ENCODE results near the gene SLC7A8. TPM values are rescaled to one million over a fixed set of nuclear protein-coding genes. Genes with fewer than 3 reads are reported as not detected.

The SLC7A8 gene
- polyA plus RNA-seq, 1 experiment, result 0.78 TPM

DNA sequence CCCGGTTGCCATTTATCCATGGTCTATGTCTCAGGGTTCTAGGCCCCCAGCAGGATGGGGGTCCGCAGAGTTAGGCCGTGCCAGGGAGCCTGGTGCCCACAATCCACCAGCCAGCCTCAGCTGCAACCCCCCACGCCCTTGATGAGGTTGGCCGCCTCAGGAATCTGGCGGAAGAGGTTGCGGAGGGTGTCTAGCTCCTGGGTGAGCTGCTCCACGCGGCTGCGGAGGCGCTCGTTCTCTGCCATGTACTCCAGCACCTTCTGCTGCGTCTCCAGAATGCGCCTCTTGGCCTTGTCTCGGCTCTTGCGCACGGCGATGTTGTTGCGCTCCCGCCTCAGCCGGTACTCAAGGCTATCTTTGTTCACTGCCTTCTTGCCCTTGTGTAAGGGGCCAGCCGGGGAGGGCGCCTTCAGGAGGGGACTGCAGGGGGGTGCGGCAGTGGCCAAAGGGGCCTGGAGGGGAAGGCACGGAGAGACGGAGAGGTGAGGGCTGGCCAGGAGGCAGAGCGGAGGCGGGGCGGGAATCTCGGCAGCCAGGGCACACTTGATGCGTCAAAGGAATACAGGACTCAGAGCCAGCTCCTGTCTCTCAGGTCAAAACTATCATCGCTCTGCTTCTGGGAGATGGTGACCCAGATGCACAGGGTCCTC, 66.0 kb downstream of the SLC7A8 start:
- Histone ChIP-seq H3K9me3 (ENCODE audit: control insufficient read depth, insufficient read depth, low read length) (peaks cover 3% of the 10 kb centered on the region; the same call in 1 of the 2 replicates), H3K27me3 (ENCODE audit: control insufficient read depth, insufficient read depth, low read length) (no peaks in the 10 kb centered on the region), H3K4me3 (ENCODE audit: low read depth, low read length) (no peak overlapping the region), H3K27ac (ENCODE audit: low read depth, low read length) (no peak overlapping the region)
- CTCF ChIA-PET, result interaction anchor here (0.6 to 13.3 kb wide), 2 partner anchors 63 to 152 kb away, joined by 4 to 818 read pairs; partner anchors contain the start of gene SLC7A8
- POLR2A ChIA-PET, result interaction anchor here (0.9 kb wide), 1 partner anchor 73 kb away, joined by 3 read pairs; no protein-coding TSS in a partner anchor
- TF ChIP-seq, protein P1, sequence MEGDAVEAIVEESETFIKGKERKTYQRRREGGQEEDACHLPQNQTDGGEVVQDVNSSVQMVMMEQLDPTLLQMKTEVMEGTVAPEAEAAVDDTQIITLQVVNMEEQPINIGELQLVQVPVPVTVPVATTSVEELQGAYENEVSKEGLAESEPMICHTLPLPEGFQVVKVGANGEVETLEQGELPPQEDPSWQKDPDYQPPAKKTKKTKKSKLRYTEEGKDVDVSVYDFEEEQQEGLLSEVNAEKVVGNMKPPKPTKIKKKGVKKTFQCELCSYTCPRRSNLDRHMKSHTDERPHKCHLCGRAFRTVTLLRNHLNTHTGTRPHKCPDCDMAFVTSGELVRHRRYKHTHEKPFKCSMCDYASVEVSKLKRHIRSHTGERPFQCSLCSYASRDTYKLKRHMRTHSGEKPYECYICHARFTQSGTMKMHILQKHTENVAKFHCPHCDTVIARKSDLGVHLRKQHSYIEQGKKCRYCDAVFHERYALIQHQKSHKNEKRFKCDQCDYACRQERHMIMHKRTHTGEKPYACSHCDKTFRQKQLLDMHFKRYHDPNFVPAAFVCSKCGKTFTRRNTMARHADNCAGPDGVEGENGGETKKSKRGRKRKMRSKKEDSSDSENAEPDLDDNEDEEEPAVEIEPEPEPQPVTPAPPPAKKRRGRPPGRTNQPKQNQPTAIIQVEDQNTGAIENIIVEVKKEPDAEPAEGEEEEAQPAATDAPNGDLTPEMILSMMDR (IDR thresholded peaks at IDR 0.05; ENCODE audit: low read depth, low read length), result no peak
- no peak for DNase-seq (ENCODE audit: low read depth, low spot score)

DNA sequence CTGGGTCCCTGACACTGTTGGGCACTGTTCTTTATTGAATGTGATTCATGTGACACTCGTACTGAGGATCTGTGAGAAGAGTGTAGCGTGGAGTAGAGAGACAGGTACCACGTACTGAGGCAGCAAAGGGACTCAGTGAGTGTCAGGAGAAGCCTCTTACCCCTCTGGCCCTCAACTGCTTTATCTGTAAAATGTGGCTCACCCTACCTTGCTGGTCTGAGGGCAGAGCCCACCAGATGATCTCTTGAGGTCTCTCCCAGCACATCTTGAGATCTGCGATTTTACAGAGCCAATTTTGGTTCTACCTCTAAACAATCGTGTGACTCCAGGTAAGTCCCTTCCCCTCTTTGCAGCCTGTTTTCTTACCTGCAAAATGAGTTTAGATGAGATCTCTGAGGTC, 67.5 kb downstream of the SLC7A8 start:
- H3K27ac ChIP-seq (ENCODE audit: low read depth, low read length), result peak overlapping the region; percentile 21
- H3K4me3 ChIP-seq (ENCODE audit: low read depth, low read length), result no peak overlapping the region
- CTCF ChIA-PET, result interaction anchor here (0.8 to 13.3 kb wide), 5 partner anchors 21 to 185 kb away, joined by 3 to 818 read pairs (median 4); partner anchors contain the start of genes ACIN1 and SLC7A8
- POLR2A ChIA-PET, result interaction anchor here (1.0 kb wide), 1 partner anchor 20 kb away, joined by 4 read pairs; the partner anchor contains the start of genes ACIN1 and C14orf119
- peaks cover 3% of the 10 kb centered on the region; the same call in 1 of the 2 replicates for H3K9me3 ChIP-seq (ENCODE audit: control insufficient read depth, insufficient read depth, low read length)
- DNase-seq (ENCODE audit: low read depth, low spot score), result no peak
- TF ChIP-seq, protein P1 (IDR thresholded peaks at IDR 0.05; ENCODE audit: low read depth, low read length), result no peak
- H3K27me3 ChIP-seq (ENCODE audit: control insufficient read depth, insufficient read depth, low read length), result no peaks in the 10 kb centered on the region

DNA sequence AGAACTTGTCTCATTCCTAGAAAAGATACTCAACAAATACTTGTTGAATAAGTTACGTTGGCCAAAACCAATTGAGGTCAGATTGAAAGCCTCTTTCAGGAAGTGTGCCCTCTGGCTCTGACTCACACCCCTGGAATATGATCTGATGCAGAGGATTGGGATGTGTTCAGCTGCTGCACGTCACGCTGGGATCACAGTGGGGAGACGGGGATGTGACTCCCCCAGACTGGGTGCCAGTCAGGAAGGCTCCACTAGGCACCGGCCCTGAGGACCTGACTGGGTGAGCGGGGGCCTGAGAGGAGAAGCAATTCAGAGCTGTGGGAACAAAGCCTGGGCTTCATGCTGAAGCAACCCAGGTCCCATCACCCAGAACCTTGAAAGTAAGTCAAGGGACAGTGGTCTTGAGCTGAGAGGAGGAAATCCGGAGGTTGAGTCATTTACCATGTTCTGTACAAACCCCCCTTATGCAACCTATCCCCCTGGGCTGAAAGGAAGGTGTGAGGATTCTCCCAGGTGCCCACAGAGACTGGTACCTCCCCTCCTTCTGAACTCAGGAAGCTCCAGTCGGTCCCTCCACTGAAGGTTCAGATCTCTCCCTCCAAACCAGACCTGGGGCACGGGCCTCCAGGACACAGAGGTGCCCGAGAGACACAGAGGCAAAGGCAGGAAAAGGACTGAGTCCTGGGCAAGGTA, 68.3 kb downstream of the SLC7A8 start:
- no peaks in the 10 kb centered on the region for H3K27me3 ChIP-seq (ENCODE audit: control insufficient read depth, insufficient read depth, low read length)

DNA sequence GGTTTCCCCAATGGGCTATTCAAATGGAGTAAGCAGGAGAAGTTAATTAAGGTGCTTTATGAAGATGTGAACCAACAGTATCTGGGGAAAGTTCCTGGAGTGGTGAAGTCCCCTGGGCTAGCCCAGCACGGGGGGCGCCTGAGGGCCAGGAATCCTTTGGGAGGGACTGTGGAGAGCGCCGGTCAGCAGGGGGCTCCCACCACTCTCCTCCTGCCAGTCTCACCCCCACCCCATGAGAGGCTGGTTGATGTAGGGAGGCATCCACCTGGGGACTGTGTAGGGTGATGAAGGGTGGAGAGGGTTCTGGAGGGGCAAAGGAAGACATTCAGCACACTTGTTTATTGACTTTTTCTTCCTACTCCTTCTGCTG, 68.8 kb downstream of the SLC7A8 start:
- POLR2A ChIA-PET, result interaction anchor here (0.8 kb wide), 1 partner anchor 53 kb away, joined by 3 read pairs; no protein-coding TSS in a partner anchor
- Histone ChIP-seq H3K27me3 (ENCODE audit: control insufficient read depth, insufficient read depth, low read length) (no peaks in the 10 kb centered on the region), H3K4me3 (ENCODE audit: low read depth, low read length) (peak overlapping the region; percentile 17; the same call in 1 of the 2 replicates), H3K9me3 (ENCODE audit: control insufficient read depth, insufficient read depth, low read length) (peaks cover 3% of the 10 kb centered on the region; the same call in 1 of the 2 replicates), H3K27ac (ENCODE audit: low read depth, low read length) (peak overlapping the region; percentile 91)
- TF ChIP-seq, protein P1 (IDR thresholded peaks at IDR 0.05; ENCODE audit: low read depth, low read length), result peak; percentile 16
- CTCF ChIA-PET, result interaction anchor here (1.4 to 13.3 kb wide), 5 partner anchors 20 to 128 kb away, joined by 3 to 818 read pairs (median 15); partner anchors contain the start of genes ACIN1 and SLC7A8
- no peak for DNase-seq (ENCODE audit: low read depth, low spot score)

More for the DNA sequence above, 68.3 kb downstream of the SLC7A8 start:
- Histone ChIP-seq H3K4me3 (ENCODE audit: low read depth, low read length) (peak overlapping the region; percentile 17; the same call in 1 of the 2 replicates), H3K9me3 (ENCODE audit: control insufficient read depth, insufficient read depth, low read length) (peaks cover 3% of the 10 kb centered on the region; the same call in 1 of the 2 replicates), H3K27ac (ENCODE audit: low read depth, low read length) (peak overlapping the region; percentile 91)
- TF ChIP-seq, protein P1 (IDR thresholded peaks at IDR 0.05; ENCODE audit: low read depth, low read length), result no peak
- POLR2A ChIA-PET, result interaction anchor here (1.0 kb wide), 1 partner anchor 20 kb away, joined by 4 read pairs; the partner anchor contains the start of genes ACIN1 and C14orf119
- CTCF ChIA-PET, result interaction anchor here (0.6 to 13.3 kb wide), 7 partner anchors 21 to 239 kb away, joined by 3 to 818 read pairs (median 3); partner anchors contain the start of genes ACIN1 and SLC7A8
- peak; percentile 89 for DNase-seq (ENCODE audit: low read depth, low spot score)

Data from AG04450 (cell line).